ENCODE data around the gene CDC6.

The CDC6 gene

GRCh38 chr17:40318830-40319391, 31.2 kb downstream of the CDC6 start (continued):
- TF ChIP-seq ZBTB44 (tag by site-specific recombination; IDR thresholded peaks at IDR 0.05) (no peak), ZNF692 (tag by site-specific recombination; IDR thresholded peaks at IDR 0.05) (peak; percentile 58; the same call in 1 of the 2 replicates), ZNF639 (tag by site-specific recombination; IDR thresholded peaks at IDR 0.05) (no peak), GLIS2 (tag by site-specific recombination; IDR thresholded peaks at IDR 0.05) (peak; percentile 75), CTCF (tag by site-specific recombination; IDR thresholded peaks at IDR 0.05) (peak; percentile 49), ZNF394 (tag by site-specific recombination; IDR thresholded peaks at IDR 0.05; ENCODE audit: borderline replicate concordance) (no peak), ZNF629 (tag by site-specific recombination; IDR thresholded peaks at IDR 0.05) (no peak), ZBTB21 (tag by site-specific recombination; IDR thresholded peaks at IDR 0.05) (no peak), KLF17 (tag by site-specific recombination; IDR thresholded peaks at IDR 0.05) (0 out of 2 replicates have a peak, but pooled peaks have one; percentile 16), ZXDB (tag by site-specific recombination; IDR thresholded peaks at IDR 0.05) (no peak), ZNF169 (tag by site-specific recombination; IDR thresholded peaks at IDR 0.05) (no peak), ZNF521 (tag by site-specific recombination; IDR thresholded peaks at IDR 0.05) (no peak), BCL11A (tag by site-specific recombination; IDR thresholded peaks at IDR 0.05; ENCODE audit: low read depth) (no peak), GLIS1 (tag by site-specific recombination; IDR thresholded peaks at IDR 0.05) (peak; percentile 44), MZF1 (tag by site-specific recombination; IDR thresholded peaks at IDR 0.05; ENCODE audit: borderline replicate concordance) (no peak), SP7 (tag by site-specific recombination; IDR thresholded peaks at IDR 0.05) (no peak), ZNF664 (tag by site-specific recombination; IDR thresholded peaks at IDR 0.05) (no peak)

- H3K27ac ChIP-seq (ENCODE audit: extremely low read depth, low read depth, low read length) = no peak overlapping the region
- no peaks in the 10 kb centered on the region for H3K36me3 ChIP-seq (ENCODE audit: control insufficient read depth in 2 of 2, insufficient read depth in 1 of 2, low read length in 2 of 2)
- H3K4me3 ChIP-seq (ENCODE audit: low read depth, low read length) = no peak overlapping the region
- H3K9me3 ChIP-seq (ENCODE audit: control insufficient read depth, insufficient read depth, low read depth, low read length) = no peaks in the 10 kb centered on the region
- H3K4me1 ChIP-seq (ENCODE audit: control insufficient read depth, insufficient read depth, low read length) = peaks cover 37% of the 10 kb centered on the region
- ChIA-PET CTCF (interaction anchor here (0.6 to 6.0 kb wide), 6 partner anchors 10 to 407 kb away, joined by 3 to 85 read pairs (median 4); no protein-coding TSS in a partner anchor), POLR2A (interaction anchor here (1.1 to 2.0 kb wide), 2 partner anchors 21 to 26 kb away, joined by 7 to 11 read pairs; no protein-coding TSS in a partner anchor)
- TF ChIP-seq EGR2 (tag by site-specific recombination; IDR thresholded peaks at IDR 0.05; ENCODE audit: low read depth) (peak; percentile 58), ZFHX2 (tag by site-specific recombination; conservative IDR thresholded peaks at IDR 0.05) (peak; percentile 85), ZNF398 (tag by site-specific recombination; IDR thresholded peaks at IDR 0.05) (no peak), ZNF600 (tag by site-specific recombination; IDR thresholded peaks at IDR 0.05) (0 out of 2 replicates have a peak, but pooled peaks have one; percentile 21)
Observed at GRCh38 chr17:40319651-40320540, 32.2 kb downstream of the CDC6 start.

Data from HEK293 (cell line).